Measurements from ENCODE around the gene CLDN16.

The CLDN16 gene

DNA sequence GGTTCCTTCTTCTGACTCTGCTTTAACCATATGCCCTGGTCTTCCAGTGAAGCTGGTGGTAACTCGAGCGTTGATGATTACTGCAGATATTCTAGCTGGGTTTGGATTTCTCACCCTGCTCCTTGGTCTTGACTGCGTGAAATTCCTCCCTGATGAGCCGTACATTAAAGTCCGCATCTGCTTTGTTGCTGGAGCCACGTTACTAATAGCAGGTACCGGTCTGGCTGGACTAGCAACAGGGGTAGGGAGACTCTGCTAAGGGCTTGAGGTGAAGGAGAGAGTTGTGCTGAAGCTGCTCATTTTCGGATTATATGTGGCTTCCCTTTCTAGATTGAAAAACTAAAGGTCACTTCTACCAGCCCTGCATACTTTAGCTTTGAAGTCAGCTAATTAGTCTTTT lies 16.8 kb downstream of the CLDN16 start:
- TF ChIP-seq, protein P1, sequence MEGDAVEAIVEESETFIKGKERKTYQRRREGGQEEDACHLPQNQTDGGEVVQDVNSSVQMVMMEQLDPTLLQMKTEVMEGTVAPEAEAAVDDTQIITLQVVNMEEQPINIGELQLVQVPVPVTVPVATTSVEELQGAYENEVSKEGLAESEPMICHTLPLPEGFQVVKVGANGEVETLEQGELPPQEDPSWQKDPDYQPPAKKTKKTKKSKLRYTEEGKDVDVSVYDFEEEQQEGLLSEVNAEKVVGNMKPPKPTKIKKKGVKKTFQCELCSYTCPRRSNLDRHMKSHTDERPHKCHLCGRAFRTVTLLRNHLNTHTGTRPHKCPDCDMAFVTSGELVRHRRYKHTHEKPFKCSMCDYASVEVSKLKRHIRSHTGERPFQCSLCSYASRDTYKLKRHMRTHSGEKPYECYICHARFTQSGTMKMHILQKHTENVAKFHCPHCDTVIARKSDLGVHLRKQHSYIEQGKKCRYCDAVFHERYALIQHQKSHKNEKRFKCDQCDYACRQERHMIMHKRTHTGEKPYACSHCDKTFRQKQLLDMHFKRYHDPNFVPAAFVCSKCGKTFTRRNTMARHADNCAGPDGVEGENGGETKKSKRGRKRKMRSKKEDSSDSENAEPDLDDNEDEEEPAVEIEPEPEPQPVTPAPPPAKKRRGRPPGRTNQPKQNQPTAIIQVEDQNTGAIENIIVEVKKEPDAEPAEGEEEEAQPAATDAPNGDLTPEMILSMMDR (IDR thresholded peaks at IDR 0.05; ENCODE audit: insufficient read depth, low read depth, low read length, missing control alignments): no peak
- DNase-seq (ENCODE audit: low read depth): no peak
- no peak overlapping the region for H3K4me3 ChIP-seq (ENCODE audit: low read depth, low read length)

DNA sequence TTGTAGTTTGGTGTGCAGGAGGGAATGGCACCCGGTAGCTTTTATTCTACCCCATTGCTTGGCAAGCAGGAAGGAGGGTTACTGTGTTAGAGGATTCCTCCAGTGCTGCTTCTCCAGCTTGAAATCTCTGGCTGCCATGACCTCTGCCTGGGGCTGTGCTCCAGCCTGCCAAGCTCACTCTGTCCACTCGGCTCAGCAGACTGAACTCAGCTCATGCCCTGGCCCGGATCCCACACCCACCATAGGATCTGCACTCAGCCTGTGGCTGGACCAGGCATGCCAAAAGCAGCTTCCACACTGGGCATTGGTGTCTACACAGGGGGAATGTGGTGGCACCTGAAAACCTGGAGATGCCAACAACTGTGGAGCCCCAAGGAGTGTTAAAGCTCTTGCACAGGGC lies 26.3 kb downstream of the CLDN16 start:
- no peak for DNase-seq (ENCODE audit: low read depth)
- no peak overlapping the region for H3K4me3 ChIP-seq (ENCODE audit: low read depth, low read length)
- TF ChIP-seq, protein P1 (IDR thresholded peaks at IDR 0.05; ENCODE audit: insufficient read depth, low read depth, low read length, missing control alignments): no peak

DNA sequence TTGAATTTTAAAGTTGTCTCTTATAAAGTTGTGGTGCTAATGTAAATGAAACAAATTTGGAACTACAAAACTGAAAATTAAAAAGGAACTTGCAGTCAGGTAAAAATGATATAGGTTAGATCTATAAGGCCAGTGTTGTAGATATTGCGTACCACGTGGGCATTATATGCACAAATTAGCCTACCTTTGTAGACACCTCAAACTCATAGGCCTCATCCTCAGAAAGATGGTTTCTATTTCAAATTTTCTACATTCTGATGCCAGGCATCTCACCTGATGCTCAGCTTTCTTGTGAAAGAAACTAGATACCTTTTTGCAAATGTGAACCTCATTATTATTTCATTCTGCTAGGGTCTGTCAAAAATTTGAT lies 36.1 kb downstream of the CLDN16 start:
- TF ChIP-seq, protein P1 (IDR thresholded peaks at IDR 0.05; ENCODE audit: insufficient read depth, low read depth, low read length, missing control alignments): no peak
- DNase-seq (ENCODE audit: low read depth): no peak
- no peak overlapping the region for H3K4me3 ChIP-seq (ENCODE audit: low read depth, low read length)

DNA sequence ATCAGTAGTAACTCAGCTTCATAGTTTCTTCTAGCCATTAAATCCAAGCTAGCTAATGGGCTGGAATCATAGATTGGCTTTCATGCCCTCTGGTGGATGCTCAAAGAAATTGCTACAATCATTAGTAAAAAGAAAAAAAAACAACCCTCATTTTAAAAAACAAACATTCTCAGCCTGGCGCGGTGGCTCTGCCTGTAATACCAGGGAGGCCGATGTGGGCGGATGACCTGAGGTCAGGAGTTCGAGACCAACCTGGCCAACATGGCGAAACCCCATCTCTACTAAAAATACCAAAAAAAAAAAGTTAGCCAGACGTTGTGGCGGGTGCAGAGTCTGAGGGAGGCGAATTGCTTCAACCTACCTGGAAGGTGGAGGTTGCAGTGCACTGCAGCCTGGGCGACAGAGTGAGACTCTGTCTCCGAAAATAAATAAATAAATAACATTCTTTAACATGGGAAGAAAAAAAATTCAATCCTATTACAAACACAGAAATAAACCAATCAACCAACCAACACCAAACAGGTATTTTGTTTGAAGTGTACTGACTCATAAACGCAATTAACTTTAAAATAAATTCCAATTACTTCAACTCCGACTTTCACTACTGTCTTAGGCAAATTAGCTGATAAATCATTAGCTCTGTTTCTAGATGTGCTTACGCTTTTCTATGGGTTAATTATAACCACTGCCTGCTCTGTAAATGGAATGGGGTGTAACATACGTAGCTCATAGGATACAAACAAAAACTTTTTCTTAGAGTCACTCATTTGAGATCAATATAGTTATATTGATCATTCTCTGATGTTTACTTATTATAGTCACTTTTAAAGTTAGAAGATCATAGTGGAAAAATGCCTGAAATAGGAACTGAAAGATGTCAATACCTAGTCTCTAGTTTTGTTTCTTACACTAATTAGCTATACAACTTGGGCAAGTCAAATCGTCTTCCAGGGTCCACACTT lies 36.8 kb downstream of the CLDN16 start:
- TF ChIP-seq, protein P1 (IDR thresholded peaks at IDR 0.05; ENCODE audit: insufficient read depth, low read depth, low read length, missing control alignments): peak; percentile 56
- peak overlapping the region; percentile 22 for H3K4me3 ChIP-seq (ENCODE audit: low read depth, low read length)
- peak; percentile 82 for DNase-seq (ENCODE audit: low read depth)

DNA sequence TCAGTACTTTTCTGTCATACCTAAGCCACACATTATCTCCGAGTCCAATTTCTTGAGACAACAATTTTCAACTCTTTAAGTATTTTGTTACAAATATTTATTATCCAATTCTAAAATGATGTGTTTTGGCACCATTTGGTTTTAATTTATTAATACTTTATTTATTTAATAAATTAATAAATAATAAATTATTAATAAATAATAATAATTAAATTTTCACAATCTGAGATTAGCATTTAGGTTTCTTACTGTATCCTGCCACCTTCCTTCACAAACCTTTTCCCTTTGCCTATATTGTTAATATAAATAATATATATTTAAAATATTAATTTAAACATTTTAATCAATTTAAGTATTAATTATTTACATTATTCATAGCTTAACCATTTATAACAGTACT lies 37.9 kb downstream of the CLDN16 start:
- TF ChIP-seq, protein P1 (IDR thresholded peaks at IDR 0.05; ENCODE audit: insufficient read depth, low read depth, low read length, missing control alignments): no peak
- no peak overlapping the region for H3K4me3 ChIP-seq (ENCODE audit: low read depth, low read length)
- no peak for DNase-seq (ENCODE audit: low read depth)

DNA sequence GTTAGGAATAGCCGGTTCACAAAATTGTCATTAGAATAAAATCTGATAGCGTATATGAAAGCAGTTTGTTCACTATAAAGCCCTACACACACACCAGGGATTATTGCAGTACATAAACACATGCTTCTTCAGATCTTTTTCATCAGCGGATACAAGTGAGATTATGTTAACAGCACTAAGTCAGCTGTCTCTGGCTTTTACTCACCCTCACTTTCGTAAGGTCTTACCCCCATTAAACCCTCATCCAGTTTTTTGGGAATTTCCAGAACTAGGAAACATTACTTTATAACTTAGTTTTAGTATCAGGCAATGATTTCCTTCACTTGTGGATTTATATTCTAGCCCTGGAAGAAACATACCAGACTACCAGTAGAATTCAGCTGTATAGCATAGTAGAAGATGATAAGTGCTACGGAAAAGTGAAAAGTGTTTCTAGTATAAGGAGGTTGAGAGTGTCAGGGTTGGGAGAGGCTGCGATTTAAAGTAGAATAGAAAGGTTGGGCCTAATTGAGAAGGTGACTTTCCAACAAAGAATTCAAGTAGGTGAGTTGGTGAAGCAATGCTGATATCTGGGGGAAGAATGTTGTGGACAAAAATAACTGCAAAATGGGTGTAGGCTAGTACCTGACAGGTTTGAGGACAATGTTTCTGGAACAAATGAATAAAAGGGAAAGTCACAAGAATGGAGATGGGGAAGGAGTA lies 39.0 kb downstream of the CLDN16 start:
- DNase-seq (ENCODE audit: low read depth): no peak
- TF ChIP-seq, protein P1 (IDR thresholded peaks at IDR 0.05; ENCODE audit: insufficient read depth, low read depth, low read length, missing control alignments): no peak
- no peak overlapping the region for H3K4me3 ChIP-seq (ENCODE audit: low read depth, low read length)

Measured in GM12865 (cell line).